ENCODE measurements around the gene GATA5.

GATA5 gene

DNA sequence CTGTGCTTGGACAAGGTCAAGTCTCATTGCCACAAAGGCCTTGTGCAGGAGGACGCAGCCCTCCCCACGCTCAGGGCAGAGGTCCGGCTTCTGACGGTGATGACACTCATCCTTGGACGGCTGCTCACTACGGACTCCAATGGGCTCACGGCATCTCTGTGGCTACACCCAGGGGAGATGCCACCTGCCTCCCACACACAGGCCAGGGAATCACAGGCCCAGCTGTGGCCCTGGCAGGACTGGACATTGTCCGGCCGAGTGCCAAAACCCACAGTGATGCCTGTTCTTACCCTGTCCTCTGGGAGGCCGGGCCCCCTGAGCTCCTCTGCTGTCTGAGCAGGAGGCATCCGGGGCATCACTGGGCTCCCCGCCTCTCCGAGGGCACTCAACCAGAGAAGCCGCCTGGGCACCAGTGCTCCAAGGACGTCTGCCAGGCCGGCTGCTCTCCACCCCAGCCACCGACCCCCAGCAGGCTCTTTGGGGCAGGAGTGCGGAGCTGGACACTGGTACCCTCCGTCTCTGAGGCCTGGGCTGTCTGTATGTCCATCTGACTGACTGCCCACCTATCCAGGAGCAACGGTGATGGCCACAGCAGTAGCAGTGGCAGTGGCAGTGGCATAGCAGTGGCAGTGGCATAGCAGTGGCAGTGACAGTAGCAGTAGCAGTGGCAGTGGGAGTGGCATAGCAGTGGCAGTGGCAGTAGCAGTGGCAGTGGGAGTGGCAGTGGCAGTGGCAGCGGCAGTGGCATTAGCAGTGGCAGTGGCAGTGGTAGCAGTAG, 50.3 kb downstream of the GATA5 start:
- FAIRE-seq, result no peak

DNA sequence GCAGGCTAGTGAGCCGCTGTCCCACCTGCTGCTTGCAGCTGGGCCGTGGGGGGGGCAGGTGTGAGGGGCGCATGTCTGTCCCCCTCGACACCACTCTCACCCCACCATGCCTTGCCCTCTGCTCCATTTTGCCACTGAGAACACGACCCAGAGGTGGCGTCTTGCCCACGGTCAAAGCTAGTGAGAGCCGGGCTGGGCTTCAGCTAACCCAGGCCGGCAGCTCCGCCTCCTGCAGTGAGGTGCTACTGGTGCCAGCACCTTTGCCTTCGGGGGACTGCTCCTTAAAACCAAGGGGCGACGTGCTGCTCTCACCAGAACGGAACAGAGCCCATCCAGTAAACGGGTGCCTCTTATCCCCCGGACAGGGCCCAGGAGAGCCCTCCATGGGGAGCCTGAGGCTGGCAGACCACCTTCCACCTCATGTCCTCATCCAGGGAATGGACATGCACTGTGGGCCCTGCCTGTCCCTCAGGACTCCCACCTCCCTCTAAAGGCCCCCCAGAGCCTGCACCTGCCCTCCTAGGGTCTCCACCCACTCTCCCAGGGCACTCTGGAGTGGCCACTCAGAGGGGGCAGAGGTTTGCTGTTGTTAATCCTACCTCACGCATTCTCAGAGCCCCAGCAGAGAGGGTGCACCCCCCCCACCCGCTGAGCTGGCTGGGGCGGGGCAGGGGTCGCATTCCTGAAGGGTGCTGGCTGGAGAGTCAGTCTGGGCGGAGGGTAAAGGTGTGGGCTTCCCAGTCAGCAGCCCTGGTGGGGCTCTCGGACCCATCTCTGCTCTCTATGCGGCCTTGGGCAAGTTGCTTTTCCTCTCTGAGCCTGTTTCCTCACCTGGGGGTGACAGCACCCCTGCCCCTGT, 51.3 kb downstream of the GATA5 start:
- TF ChIP-seq, protein P1, sequence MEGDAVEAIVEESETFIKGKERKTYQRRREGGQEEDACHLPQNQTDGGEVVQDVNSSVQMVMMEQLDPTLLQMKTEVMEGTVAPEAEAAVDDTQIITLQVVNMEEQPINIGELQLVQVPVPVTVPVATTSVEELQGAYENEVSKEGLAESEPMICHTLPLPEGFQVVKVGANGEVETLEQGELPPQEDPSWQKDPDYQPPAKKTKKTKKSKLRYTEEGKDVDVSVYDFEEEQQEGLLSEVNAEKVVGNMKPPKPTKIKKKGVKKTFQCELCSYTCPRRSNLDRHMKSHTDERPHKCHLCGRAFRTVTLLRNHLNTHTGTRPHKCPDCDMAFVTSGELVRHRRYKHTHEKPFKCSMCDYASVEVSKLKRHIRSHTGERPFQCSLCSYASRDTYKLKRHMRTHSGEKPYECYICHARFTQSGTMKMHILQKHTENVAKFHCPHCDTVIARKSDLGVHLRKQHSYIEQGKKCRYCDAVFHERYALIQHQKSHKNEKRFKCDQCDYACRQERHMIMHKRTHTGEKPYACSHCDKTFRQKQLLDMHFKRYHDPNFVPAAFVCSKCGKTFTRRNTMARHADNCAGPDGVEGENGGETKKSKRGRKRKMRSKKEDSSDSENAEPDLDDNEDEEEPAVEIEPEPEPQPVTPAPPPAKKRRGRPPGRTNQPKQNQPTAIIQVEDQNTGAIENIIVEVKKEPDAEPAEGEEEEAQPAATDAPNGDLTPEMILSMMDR (IDR thresholded peaks at IDR 0.05; ENCODE audit: insufficient read depth, missing control alignments), result no peak
- FAIRE-seq, result no peak

More for the DNA sequence above, 50.3 kb downstream of the GATA5 start:
- TF ChIP-seq, protein P1 (IDR thresholded peaks at IDR 0.05; ENCODE audit: insufficient read depth, missing control alignments), result no peak
- no peak for DNase-seq (ENCODE audit: insufficient read length, low spot score)

DNA sequence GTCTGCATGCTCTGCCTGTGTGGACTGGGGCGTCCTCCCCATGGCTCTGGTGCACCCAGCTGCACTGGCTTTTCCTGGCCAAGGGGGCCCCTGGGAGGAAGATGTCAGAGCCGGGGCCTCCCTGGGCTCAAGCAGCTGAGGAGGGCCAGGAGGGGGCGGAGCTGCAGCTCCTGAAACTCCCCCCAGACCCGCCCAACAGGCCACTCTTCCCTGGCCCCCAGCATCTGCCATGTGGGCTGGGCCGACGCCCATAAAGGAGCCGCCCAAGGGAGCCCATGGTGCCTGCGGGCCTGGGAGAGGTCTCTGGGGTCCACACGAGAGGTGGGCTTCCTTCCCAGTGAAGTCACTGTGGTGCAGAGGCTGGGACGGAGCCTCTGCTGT, 52.5 kb downstream of the GATA5 start:
- FAIRE-seq (no peak), DNase-seq (ENCODE audit: insufficient read length, low spot score) (no peak)
- TF ChIP-seq, protein P1 (IDR thresholded peaks at IDR 0.05; ENCODE audit: insufficient read depth, missing control alignments), result no peak

More for the DNA sequence above, 51.3 kb downstream of the GATA5 start:
- DNase-seq (ENCODE audit: insufficient read length, low spot score), result no peak

DNA sequence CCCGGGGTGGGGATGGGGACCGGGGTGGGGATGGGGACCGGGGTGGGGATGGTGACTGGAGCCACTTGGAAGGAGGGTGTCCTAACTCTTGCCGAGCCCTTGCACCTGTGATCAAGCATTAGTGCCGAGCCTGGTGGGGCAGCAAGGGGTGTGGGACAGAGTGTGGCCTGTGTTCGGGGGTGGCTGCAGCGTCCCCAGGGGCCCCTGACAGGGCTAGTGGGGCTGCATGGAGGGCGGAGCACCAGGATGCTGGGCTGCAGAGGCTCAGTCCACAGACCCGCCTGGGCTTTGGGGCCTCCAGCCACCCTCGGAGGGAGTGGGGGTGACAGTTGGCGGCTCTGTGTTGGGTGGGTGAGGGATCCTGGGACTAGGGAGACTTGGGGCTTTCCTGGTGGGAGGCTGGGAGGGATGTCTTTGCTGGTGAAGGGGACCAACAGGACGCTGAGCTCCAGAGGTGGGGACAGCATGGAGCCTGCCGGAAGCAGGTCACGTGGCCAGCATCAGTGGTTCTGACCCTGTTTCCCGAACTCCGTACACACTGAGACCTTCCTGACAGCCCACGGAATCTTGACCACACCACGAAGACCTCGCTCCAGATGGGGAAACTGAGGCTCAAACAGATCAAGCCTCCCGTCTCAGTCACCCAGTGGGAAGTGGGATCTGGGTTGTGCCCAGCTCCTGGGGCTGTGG, 53.0 kb downstream of the GATA5 start:
- DNase-seq (ENCODE audit: insufficient read length, low spot score) (no peak), FAIRE-seq (no peak)
- TF ChIP-seq, protein P1 (IDR thresholded peaks at IDR 0.05; ENCODE audit: insufficient read depth, missing control alignments), result no peak

DNA sequence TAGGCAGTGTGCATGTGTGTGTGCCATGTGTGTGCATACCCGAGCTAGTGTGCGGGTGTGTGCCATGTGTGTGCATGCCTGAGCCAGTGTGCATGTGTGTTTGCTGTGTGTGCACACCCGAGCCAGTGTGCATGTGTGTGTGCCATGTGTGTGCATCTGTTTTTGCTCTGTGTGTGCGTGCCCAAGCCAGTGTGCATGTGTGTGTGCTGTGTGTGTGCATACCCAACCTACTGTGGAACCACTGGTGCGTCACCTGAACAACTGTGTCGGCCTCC, 54.1 kb downstream of the GATA5 start:
- FAIRE-seq, result no peak
- TF ChIP-seq, protein P1 (IDR thresholded peaks at IDR 0.05; ENCODE audit: insufficient read depth, missing control alignments), result no peak
- DNase-seq (ENCODE audit: insufficient read length, low spot score), result no peak

DNA sequence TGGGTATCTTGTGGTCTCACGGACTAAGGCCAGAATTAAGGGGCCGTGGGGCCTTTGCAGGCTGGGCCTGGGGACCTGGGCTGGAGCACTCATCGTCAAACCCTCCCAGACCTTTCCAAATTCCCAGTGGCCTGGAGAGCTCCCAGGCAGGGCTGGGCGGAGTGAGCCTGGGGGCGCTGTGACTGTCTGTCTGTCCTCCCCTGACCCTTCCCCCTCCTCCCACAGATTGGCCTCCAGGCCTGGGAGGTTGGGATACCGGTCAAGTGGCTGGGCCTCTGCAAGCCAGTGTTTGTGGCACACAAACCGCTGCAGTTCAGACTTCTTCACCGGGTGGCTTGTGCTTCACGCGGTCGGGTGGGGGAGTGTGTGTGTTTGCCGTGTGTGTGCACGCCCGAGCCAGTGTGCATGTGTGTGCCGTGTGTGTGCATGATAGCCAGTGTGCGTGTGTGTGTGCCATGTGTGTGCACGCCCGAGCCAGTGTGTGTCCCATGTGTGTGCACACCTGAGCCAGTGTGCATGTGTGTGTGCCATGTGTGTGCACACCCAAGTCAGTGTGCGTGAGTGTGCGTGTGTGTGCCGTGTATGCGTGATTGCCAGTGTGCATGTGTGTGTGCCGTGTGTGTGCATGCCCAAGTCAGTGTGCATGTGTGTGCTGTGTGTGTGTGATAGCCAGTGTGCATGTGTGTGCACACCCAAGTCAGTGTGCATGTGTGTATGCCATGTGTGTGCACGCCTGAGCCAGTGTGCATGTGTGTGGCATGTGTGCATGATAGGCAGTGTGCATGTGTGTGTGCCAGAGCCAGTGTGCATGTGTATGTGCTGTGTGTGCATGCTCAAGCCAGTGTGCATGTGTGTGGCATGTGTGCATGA, 54.7 kb downstream of the GATA5 start:
- TF ChIP-seq, protein P1 (IDR thresholded peaks at IDR 0.05; ENCODE audit: insufficient read depth, missing control alignments), result no peak
- FAIRE-seq (no peak), DNase-seq (ENCODE audit: insufficient read length, low spot score) (no peak)
